GM23338 (cell line): ENCODE results near the gene NEUROD1. TPM values are rescaled to one million over a fixed set of nuclear protein-coding genes. Genes with fewer than 3 reads are reported as not detected.
A peak's percentile ranks its signal among the peaks of the same experiment; 100 is the strongest.

ENCODE experiments used
- ATAC-seq: fragments of 200-7000 bp; cut with Tn5 transposase; 3 replicates; pipeline ENCODE4 v1.9.1; 2020
- DNase-seq: peaks from one replicate; pipeline ENCODE4 v3.0.0-alpha.2; 2015; ENCODE audit warnings: low spot score
- H2AFZ ChIP-seq: fragments of 200-600 bp; sonication (generic); 2 replicates; pipeline ENCODE4 v1.8.0; 2016; ENCODE audit warnings: antibody characterized with exemption, mild to moderate bottlenecking, moderate library complexity
- H3F3A ChIP-seq: fragments of 200-600 bp; sonication (generic); replicated peaks from 2 replicates; pipeline ENCODE4 v1.8.0; 2017; ENCODE audit warnings: antibody characterized with exemption, mixed run types, low read depth
- H3K27ac ChIP-seq: fragments of 200-600 bp; sonication (generic); 2 replicates; pipeline ENCODE4 v1.6.1; 2016; ENCODE audit warnings: low read depth
- H3K27me3 ChIP-seq: fragments of 200-600 bp; sonication (generic); 2 replicates; pipeline ENCODE4 v1.8.0; 2016; ENCODE audit warnings: mild to moderate bottlenecking, mixed run types, moderate library complexity; ENCODE audit not compliant: insufficient read depth
- H3K36me3 ChIP-seq: fragments of 200-600 bp; sonication (generic); 2 replicates; pipeline ENCODE4 v1.8.0; 2016; ENCODE audit warnings: mild to moderate bottlenecking; ENCODE audit not compliant: insufficient read depth
- H3K4me1 ChIP-seq: fragments of 200-600 bp; sonication (generic); 2 replicates; pipeline ENCODE4 v1.8.0; 2016; ENCODE audit warnings: mild to moderate bottlenecking, moderate library complexity; ENCODE audit not compliant: insufficient read depth
- H3K4me2 ChIP-seq: fragments of 200-600 bp; sonication (generic); 2 replicates; pipeline ENCODE4 v1.7.1; 2017; ENCODE audit warnings: mixed run types
- H3K4me3 ChIP-seq: fragments of 200-600 bp; sonication (generic); 2 replicates; pipeline ENCODE4 v1.6.1; 2016; ENCODE audit warnings: mixed run types
- H3K79me2 ChIP-seq: fragments of 200-600 bp; sonication (generic); replicated peaks from 2 replicates; pipeline ENCODE4 v1.8.0; 2017; ENCODE audit warnings: mild to moderate bottlenecking; ENCODE audit not compliant: insufficient read depth
- H3K9me2 ChIP-seq: fragments of 200-600 bp; sonication (generic); 2 replicates; pipeline ENCODE4 v1.8.0; 2017; ENCODE audit not compliant: insufficient read depth
- H4K20me1 ChIP-seq: fragments of 200-600 bp; sonication (generic); replicated peaks from 2 replicates; pipeline ENCODE4 v1.8.0; 2017; ENCODE audit warnings: mild to moderate bottlenecking; ENCODE audit not compliant: insufficient read depth
- H3K27ac Mint-ChIP-seq: 2 replicates; pipeline ENCODE4 v1.8.0; 2020; ENCODE audit warnings: inconsistent platforms, mild to moderate bottlenecking, moderate library complexity, mixed read lengths
- H3K27me3 Mint-ChIP-seq: 3 replicates; pipeline ENCODE4 v1.8.0; 2022; ENCODE audit warnings: low read depth, mild to moderate bottlenecking, moderate library complexity, mixed read lengths, inconsistent platforms; ENCODE audit not compliant: insufficient read depth, poor library complexity
- H3K36me3 Mint-ChIP-seq: 3 replicates; pipeline ENCODE4 v1.8.0; 2021; ENCODE audit warnings: low read depth, mild to moderate bottlenecking, inconsistent platforms, moderate library complexity, mixed read lengths
- H3K4me1 Mint-ChIP-seq: 3 replicates; pipeline ENCODE4 v1.8.0; 2020; ENCODE audit warnings: mild to moderate bottlenecking, inconsistent platforms, mixed read lengths
- H3K4me3 Mint-ChIP-seq: 3 replicates; pipeline ENCODE4 v1.8.0; 2021; ENCODE audit warnings: moderate library complexity, mild to moderate bottlenecking, inconsistent platforms, mixed read lengths
- H3K9me3 Mint-ChIP-seq: 3 replicates; pipeline ENCODE4 v1.8.0; 2020; ENCODE audit warnings: moderate library complexity, mild to moderate bottlenecking, inconsistent platforms, mixed read lengths
- CREB1 ChIP-seq: fragments of 250-450 bp; sonication (Bioruptor Pico); IDR thresholded peaks from 2 replicates; pipeline ENCODE4 v1.5.0; 2020; ENCODE audit warnings: low read depth, mild to moderate bottlenecking, moderate library complexity
- POLR2AphosphoS5 ChIP-seq: IDR thresholded peaks from 2 replicates; pipeline ENCODE4 v1.6.1; 2016; ENCODE audit warnings: antibody characterized with exemption, low read depth
- STAT1 ChIP-seq: IDR thresholded peaks from one replicate; pipeline ENCODE4 v1.6.1; 2016; ENCODE audit warnings: antibody characterized with exemption; ENCODE audit not compliant: unreplicated experiment
- polyA plus RNA-seq: library from polyadenylated mRNA; unstranded; fragments of >200 nt; fragmentation: Nextera tagmentation; extraction: Ambion mirVana; gene quantifications from 2 replicates; pipeline ENCODE4 v1.2.1, GENCODE V29; 2016
- total RNA-seq: library from RNA; depleted of rRNA; stranded (reverse); fragments of >200 nt; shearing (Covaris generic); gene quantifications from 2 replicates; pipeline ENCODE4 v1.2.3, GENCODE V29; 2014
- TF ChIP-seq, protein P1 (sequence below), 2 experiments: fragments of 200-600 bp in 1 of 2; sonication (generic) in 1 of 2; conservative IDR thresholded peaks; 2 replicates each; pipeline versions ENCODE4 v1.5.1 to v1.6.1; 2016 to 2017; ENCODE audit warnings: antibody characterized with exemption in 2 of 2, low read depth in 2 of 2, mild to moderate bottlenecking in 2 of 2, moderate library complexity in 1 of 2
- TF ChIP-seq, protein P2 (sequence below): fragments of 250-450 bp; sonication (Bioruptor Pico); IDR thresholded peaks from 2 replicates; pipeline ENCODE4 v1.5.0; 2020; ENCODE audit warnings: mild to moderate bottlenecking, moderate library complexity

The NEUROD1 gene
- total and polyA plus RNA-seq, 2 experiments from 2014 or later = not detected

DNA sequence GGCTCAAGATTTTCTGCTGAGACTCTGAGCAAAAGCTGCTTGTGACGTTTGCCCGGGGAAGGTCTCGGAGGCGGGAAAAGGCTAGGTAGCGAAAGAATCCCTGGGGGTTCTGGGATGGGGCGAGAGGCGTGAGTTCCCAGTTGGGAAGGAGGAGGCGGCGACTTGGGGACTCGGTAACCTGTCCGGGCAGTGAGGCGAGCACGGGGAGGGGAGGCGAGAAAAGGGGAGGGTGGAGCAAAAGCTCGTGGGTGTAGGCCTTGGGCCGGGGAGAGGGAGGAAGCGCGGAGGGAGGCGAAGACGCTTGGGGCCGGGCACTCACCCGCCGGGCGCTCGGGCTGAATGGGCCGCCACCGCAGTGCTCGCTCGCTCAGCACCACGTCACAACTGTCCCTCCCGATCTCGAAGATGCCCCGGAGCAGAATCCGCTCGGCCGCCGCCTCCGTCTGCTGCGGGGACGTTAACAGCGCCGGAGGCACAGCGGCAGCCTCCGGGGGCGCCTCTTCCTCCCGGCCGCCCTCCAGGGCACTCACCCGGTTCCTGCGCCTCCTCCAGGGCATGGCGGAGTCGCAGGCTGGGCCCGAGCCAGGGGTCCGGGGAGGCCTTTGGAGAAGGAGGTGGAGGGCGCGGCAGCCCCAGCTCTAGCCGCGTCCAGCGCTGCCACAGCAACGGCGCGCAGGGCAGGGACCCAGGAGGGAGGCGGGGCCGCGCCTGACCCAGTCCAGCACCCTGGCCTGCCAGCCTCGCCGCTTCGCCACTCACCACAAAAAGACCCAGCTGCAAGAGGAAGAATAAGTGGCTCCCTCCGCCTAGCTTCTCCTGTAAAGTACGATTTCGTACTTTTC is 23.6 kb downstream of the NEUROD1 start, which contains the start of gene CERKL:
TSS of gene CERKL (minus strand) at position 656 of the 842 bp plus-strand sequence. CDS start at position 557, 99 bp downstream.
- Histone ChIP-seq H3K27ac (no peak within 1 kb of the TSS), H3K79me2 (no peaks in the 10 kb centered on the region), H3K36me3 (no peaks in the 10 kb centered on the region), H3K4me2 (peak within 1 kb of the TSS; percentile 95), H3K4me3 (peak within 1 kb of the TSS; percentile 68), H3K4me1 (peaks cover 28% of the 10 kb centered on the region), H3F3A (0 out of 2 replicates have a peak, but pooled peaks cover 6% of the 10 kb centered on the region), H3K9me2 (no peaks in the 10 kb centered on the region), H3K27me3 (peaks cover 91% of the 10 kb centered on the region), H4K20me1 (no peaks in the 10 kb centered on the region), H2AFZ (peak within 1 kb of the TSS; percentile 87)
- peaks cover 55% of the 10 kb centered on the region for H3K27me3 Mint-ChIP-seq
- DNase-seq (peak; percentile 89), ATAC-seq (peak; percentile 90)
- no peaks in the 10 kb centered on the region for H3K36me3 Mint-ChIP-seq
- H3K4me3 Mint-ChIP-seq = peak within 1 kb of the TSS; percentile 83
- peaks cover 28% of the 10 kb centered on the region for H3K4me1 Mint-ChIP-seq
- H3K9me3 Mint-ChIP-seq = no peaks in the 10 kb centered on the region
- no peak within 1 kb of the TSS for H3K27ac Mint-ChIP-seq
- peak; percentile 55 for TF ChIP-seq CREB1 (CRISPR knock-in tag)
- TF ChIP-seq, protein P1, sequence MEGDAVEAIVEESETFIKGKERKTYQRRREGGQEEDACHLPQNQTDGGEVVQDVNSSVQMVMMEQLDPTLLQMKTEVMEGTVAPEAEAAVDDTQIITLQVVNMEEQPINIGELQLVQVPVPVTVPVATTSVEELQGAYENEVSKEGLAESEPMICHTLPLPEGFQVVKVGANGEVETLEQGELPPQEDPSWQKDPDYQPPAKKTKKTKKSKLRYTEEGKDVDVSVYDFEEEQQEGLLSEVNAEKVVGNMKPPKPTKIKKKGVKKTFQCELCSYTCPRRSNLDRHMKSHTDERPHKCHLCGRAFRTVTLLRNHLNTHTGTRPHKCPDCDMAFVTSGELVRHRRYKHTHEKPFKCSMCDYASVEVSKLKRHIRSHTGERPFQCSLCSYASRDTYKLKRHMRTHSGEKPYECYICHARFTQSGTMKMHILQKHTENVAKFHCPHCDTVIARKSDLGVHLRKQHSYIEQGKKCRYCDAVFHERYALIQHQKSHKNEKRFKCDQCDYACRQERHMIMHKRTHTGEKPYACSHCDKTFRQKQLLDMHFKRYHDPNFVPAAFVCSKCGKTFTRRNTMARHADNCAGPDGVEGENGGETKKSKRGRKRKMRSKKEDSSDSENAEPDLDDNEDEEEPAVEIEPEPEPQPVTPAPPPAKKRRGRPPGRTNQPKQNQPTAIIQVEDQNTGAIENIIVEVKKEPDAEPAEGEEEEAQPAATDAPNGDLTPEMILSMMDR (conservative IDR thresholded peaks at IDR 0.05; ENCODE audit: low read depth in 2 of 2) = no peak

DNA sequence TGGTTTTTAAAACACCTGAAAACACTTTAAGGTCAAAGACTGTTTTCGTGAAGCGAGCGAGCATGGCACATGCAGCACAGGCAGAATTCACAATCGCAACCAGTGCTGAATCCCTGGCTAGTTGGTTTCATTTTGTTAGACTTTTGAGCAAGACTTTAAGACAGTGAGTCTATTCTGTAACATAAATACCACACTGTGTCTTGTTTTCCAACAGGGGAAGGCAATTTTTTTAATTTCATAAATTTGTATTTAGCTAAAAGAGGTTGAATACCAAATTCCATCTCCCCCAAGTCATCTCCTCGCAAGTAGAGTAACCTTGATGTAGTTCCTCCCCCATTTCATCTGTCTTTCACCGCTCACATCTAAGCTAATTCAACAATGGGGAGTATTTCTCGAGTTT is 24.8 kb downstream of the NEUROD1 start:
- H3K27me3 Mint-ChIP-seq = peaks cover 55% of the 10 kb centered on the region
- peak overlapping the region; percentile 68 for H3K4me3 ChIP-seq
- TF ChIP-seq, protein P1 (conservative IDR thresholded peaks at IDR 0.05; ENCODE audit: low read depth in 2 of 2) = no peak
- TF ChIP-seq STAT1 = no peak
- TF ChIP-seq, protein P2, sequence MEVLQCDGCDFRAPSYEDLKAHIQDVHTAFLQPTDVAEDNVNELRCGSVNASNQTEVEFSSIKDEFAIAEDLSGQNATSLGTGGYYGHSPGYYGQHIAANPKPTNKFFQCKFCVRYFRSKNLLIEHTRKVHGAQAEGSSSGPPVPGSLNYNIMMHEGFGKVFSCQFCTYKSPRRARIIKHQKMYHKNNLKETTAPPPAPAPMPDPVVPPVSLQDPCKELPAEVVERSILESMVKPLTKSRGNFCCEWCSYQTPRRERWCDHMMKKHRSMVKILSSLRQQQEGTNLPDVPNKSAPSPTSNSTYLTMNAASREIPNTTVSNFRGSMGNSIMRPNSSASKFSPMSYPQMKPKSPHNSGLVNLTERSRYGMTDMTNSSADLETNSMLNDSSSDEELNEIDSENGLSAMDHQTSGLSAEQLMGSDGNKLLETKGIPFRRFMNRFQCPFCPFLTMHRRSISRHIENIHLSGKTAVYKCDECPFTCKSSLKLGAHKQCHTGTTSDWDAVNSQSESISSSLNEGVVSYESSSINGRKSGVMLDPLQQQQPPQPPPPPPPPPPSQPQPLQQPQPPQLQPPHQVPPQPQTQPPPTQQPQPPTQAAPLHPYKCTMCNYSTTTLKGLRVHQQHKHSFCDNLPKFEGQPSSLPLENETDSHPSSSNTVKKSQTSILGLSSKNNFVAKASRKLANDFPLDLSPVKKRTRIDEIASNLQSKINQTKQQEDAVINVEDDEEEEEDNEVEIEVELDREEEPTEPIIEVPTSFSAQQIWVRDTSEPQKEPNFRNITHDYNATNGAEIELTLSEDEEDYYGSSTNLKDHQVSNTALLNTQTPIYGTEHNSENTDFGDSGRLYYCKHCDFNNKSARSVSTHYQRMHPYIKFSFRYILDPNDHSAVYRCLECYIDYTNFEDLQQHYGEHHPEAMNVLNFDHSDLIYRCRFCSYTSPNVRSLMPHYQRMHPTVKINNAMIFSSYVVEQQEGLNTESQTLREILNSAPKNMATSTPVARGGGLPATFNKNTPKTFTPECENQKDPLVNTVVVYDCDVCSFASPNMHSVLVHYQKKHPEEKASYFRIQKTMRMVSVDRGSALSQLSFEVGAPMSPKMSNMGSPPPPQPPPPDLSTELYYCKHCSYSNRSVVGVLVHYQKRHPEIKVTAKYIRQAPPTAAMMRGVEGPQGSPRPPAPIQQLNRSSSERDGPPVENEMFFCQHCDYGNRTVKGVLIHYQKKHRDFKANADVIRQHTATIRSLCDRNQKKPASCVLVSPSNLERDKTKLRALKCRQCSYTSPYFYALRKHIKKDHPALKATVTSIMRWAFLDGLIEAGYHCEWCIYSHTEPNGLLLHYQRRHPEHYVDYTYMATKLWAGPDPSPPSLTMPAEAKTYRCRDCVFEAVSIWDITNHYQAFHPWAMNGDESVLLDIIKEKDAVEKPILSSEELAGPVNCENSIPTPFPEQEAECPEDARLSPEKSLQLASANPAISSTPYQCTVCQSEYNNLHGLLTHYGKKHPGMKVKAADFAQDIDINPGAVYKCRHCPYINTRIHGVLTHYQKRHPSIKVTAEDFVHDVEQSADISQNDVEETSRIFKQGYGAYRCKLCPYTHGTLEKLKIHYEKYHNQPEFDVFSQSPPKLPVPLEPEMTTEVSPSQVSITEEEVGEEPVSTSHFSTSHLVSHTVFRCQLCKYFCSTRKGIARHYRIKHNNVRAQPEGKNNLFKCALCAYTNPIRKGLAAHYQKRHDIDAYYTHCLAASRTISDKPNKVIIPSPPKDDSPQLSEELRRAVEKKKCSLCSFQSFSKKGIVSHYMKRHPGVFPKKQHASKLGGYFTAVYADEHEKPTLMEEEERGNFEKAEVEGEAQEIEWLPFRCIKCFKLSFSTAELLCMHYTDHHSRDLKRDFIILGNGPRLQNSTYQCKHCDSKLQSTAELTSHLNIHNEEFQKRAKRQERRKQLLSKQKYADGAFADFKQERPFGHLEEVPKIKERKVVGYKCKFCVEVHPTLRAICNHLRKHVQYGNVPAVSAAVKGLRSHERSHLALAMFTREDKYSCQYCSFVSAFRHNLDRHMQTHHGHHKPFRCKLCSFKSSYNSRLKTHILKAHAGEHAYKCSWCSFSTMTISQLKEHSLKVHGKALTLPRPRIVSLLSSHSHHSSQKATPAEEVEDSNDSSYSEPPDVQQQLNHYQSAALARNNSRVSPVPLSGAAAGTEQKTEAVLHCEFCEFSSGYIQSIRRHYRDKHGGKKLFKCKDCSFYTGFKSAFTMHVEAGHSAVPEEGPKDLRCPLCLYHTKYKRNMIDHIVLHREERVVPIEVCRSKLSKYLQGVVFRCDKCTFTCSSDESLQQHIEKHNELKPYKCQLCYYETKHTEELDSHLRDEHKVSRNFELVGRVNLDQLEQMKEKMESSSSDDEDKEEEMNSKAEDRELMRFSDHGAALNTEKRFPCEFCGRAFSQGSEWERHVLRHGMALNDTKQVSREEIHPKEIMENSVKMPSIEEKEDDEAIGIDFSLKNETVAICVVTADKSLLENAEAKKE = no peak
- no peak for TF ChIP-seq POLR2AphosphoS5

More for the DNA sequence above, 24.8 kb downstream of the NEUROD1 start:
- Histone ChIP-seq H3K27ac (no peak overlapping the region), H3K27me3 (peaks cover 79% of the 10 kb centered on the region), H3K4me2 (peak overlapping the region; percentile 95), H3K4me1 (peaks cover 28% of the 10 kb centered on the region), H3K79me2 (no peaks in the 10 kb centered on the region), H3K9me2 (no peaks in the 10 kb centered on the region), H2AFZ (no peak overlapping the region), H3K36me3 (no peaks in the 10 kb centered on the region), H3F3A (0 out of 2 replicates have a peak, but pooled peaks cover 6% of the 10 kb centered on the region), H4K20me1 (no peaks in the 10 kb centered on the region)
- peak overlapping the region; percentile 83 for H3K4me3 Mint-ChIP-seq
- DNase-seq (no peak), ATAC-seq (no peak)
- no peaks in the 10 kb centered on the region for H3K36me3 Mint-ChIP-seq
- H3K27ac Mint-ChIP-seq = no peak overlapping the region
- no peaks in the 10 kb centered on the region for H3K9me3 Mint-ChIP-seq
- peaks cover 28% of the 10 kb centered on the region for H3K4me1 Mint-ChIP-seq
